Kidney (tissue), 14 donors: Measurements from ENCODE around the gene ZBTB14. TPM values are rescaled to one million over a fixed set of nuclear protein-coding genes. Genes with fewer than 3 reads are reported as not detected.

Experiments
- DNase-seq, 5 donors: peaks; one replicate each; pipeline ENCODE4 v3.0.0-alpha.2; 2013 to 2020
- FAIRE-seq: peaks from 2 replicates; lab custom pipeline; 2012; peaks lifted over from hg19 to GRCh38; lab: Jason Lieb, UNC
- H3K27ac ChIP-seq, 2 donors: one replicate each; pipeline ENCODE4 v1.7.0; 2013; ENCODE audit warnings: low read depth in 2 of 2, low read length in 2 of 2, inconsistent platforms in 1 of 2
- H3K27me3 ChIP-seq: one replicate; pipeline ENCODE4 v1.7.1; 2013; ENCODE audit warnings: low read length, inconsistent platforms; ENCODE audit not compliant: control insufficient read depth, insufficient read depth
- H3K36me3 ChIP-seq, 3 donors: one replicate each; pipeline versions ENCODE4 v1.7.0 to v1.7.1; 2013; ENCODE audit warnings: low read length in 3 of 3, control low read depth in 1 of 3, inconsistent platforms in 1 of 3; ENCODE audit not compliant: insufficient read depth in 3 of 3, control insufficient read depth in 2 of 3
- H3K4me1 ChIP-seq, 3 donors: one replicate each; pipeline versions ENCODE4 v1.7.0 to v1.7.1; 2013; ENCODE audit warnings: low read length in 3 of 3, inconsistent platforms in 1 of 3, low read depth in 1 of 3; ENCODE audit not compliant: control insufficient read depth in 2 of 3, insufficient read depth in 2 of 3
- H3K4me3 ChIP-seq, 3 donors: one replicate each; pipeline versions ENCODE4 v1.7.0 to v1.8.1; 2013; ENCODE audit warnings: low read length in 3 of 3, control low read depth in 1 of 3, inconsistent platforms in 1 of 3
- H3K9ac ChIP-seq, 3 donors: one replicate each; pipeline versions ENCODE4 v1.7.0 to v1.7.1; 2013; ENCODE audit warnings: low read length in 3 of 3, control low read depth in 1 of 3, inconsistent platforms in 1 of 3
- H3K9me3 ChIP-seq, 3 donors: one replicate each; pipeline versions ENCODE4 v1.7.0 to v1.7.1; 2013; ENCODE audit warnings: low read length in 3 of 3, control low read depth in 1 of 3, inconsistent platforms in 1 of 3; ENCODE audit not compliant: control insufficient read depth in 2 of 3, insufficient read depth in 1 of 3
- CTCF ChIP-seq: IDR thresholded peaks from 3 replicates; pipeline ENCODE4 v1.5.1; 2012; ENCODE audit warnings: mild to moderate bottlenecking, moderate library complexity, borderline replicate concordance; ENCODE audit not compliant: insufficient read depth; ENCODE audit errors: extremely low read depth
- intact Hi-C: fragments of 100-400 bp; cut with DNase I; formaldehyde crosslinking; loops from one replicate; pipeline ENCODE4 v1.11.1; 2022
- polyA plus RNA-seq: library from polyadenylated mRNA; stranded (reverse); fragments of 350-450 nt; fragmentation: Illumina TruSeq; extraction: RNeasy Lipid Tissue Mini Kit (QIAGEN cat#74804); gene quantifications from one replicate; pipeline ENCODE4 v1.2.3, GENCODE V29; 2014; ENCODE audit warnings: low read depth, low replicate concordance; ENCODE audit not compliant: insufficient read depth
- total RNA-seq: library from RNA; stranded (reverse); fragmentation: NEBNext Ultra II Directional; extraction: Animal tissue kit (Norgen Biotek cat#: 25700); gene quantifications from one replicate; pipeline ENCODE4 v1.2.1, GENCODE V29; 2021
- donor health status: control.
- donor health status: control.
- donor health status: control.
- donor health status: control.
- donor health status: control.
- donor health status: DM: yes; HTN: yes; CAD: no.
- donor health status: Normal renal cell carcinoma (clear cell type).

ZBTB14 gene
- total and polyA plus RNA-seq, 2 donors from 2014 or later, result 6.7 to 17.5 TPM

GRCh38 chr18:5288517-5288935 is 7.0 kb downstream of the ZBTB14 start:
- DNase-seq, result no peak
- H3K4me3 ChIP-seq, result no peak overlapping the region
- H3K36me3 ChIP-seq, result peaks cover 3 to 11% (median 7%) of the 10 kb centered on the region in 3 donors
- no peak overlapping the region for H3K27ac ChIP-seq
- H3K9ac ChIP-seq, result no peak overlapping the region
- no peak for FAIRE-seq
- TF ChIP-seq CTCF, result no peak
- intact Hi-C loops, result no loop called here
- H3K9me3 ChIP-seq, result no peaks in the 10 kb centered on the region
- H3K27me3 ChIP-seq, result no peaks in the 10 kb centered on the region
- H3K4me1 ChIP-seq, result no peaks in the 10 kb centered on the region

- Histone ChIP-seq H3K27ac (no peak overlapping the region), H3K36me3 (peaks cover 3 to 11% (median 7%) of the 10 kb centered on the region in 3 donors), H3K9me3 (no peaks in the 10 kb centered on the region), H3K4me1 (no peaks in the 10 kb centered on the region), H3K4me3 (no peak overlapping the region), H3K27me3 (no peaks in the 10 kb centered on the region), H3K9ac (no peak overlapping the region)
- no peak for FAIRE-seq
- TF ChIP-seq CTCF, result no peak
- no peak for DNase-seq
- intact Hi-C loops, result no loop called here
Observed at GRCh38 chr18:5287854-5288253, 7.7 kb downstream of the ZBTB14 start.

- H3K4me1 ChIP-seq, result no peaks in the 10 kb centered on the region
- H3K9me3 ChIP-seq, result no peaks in the 10 kb centered on the region
- no peak overlapping the region for H3K27ac ChIP-seq
- FAIRE-seq (no peak), DNase-seq (no peak)
- no peaks in the 10 kb centered on the region for H3K27me3 ChIP-seq
- intact Hi-C loops, result no loop called here
- H3K4me3 ChIP-seq, result no peak overlapping the region
- no peak for TF ChIP-seq CTCF
- no peak overlapping the region for H3K9ac ChIP-seq
- peaks cover under 1 to 10% (median 7%) of the 10 kb centered on the region in 3 donors for H3K36me3 ChIP-seq
Observed at GRCh38 chr18:5286525-5286924, 9.0 kb downstream of the ZBTB14 start.

- DNase-seq, result no peak
- H3K4me1 ChIP-seq, result no peaks in the 10 kb centered on the region
- TF ChIP-seq CTCF, result no peak
- H3K4me3 ChIP-seq, result no peak overlapping the region
- no peak overlapping the region for H3K27ac ChIP-seq
- no peaks in the 10 kb centered on the region for H3K27me3 ChIP-seq
- intact Hi-C loops, result no loop called here
- no peak for FAIRE-seq
- no peaks in the 10 kb centered on the region for H3K9me3 ChIP-seq
- no peaks in the 10 kb centered on the region for H3K36me3 ChIP-seq
- no peak overlapping the region for H3K9ac ChIP-seq
Observed at GRCh38 chr18:5285326-5285725, 10.2 kb downstream of the ZBTB14 start.
